GM19240 (cell line): ENCODE data around the gene ZNF816.
"Not testable (repeated sequence)": the region's sequence is repeated elsewhere in the genome, so short reads cannot be mapped to it uniquely, and the experiment has no call there.

Experiments
- DNase-seq: peaks from one replicate; pipeline ENCODE4 v3.0.0; 2011; ENCODE audit warnings: low spot score; ENCODE audit not compliant: insufficient read length

ZNF816 gene

DNA sequence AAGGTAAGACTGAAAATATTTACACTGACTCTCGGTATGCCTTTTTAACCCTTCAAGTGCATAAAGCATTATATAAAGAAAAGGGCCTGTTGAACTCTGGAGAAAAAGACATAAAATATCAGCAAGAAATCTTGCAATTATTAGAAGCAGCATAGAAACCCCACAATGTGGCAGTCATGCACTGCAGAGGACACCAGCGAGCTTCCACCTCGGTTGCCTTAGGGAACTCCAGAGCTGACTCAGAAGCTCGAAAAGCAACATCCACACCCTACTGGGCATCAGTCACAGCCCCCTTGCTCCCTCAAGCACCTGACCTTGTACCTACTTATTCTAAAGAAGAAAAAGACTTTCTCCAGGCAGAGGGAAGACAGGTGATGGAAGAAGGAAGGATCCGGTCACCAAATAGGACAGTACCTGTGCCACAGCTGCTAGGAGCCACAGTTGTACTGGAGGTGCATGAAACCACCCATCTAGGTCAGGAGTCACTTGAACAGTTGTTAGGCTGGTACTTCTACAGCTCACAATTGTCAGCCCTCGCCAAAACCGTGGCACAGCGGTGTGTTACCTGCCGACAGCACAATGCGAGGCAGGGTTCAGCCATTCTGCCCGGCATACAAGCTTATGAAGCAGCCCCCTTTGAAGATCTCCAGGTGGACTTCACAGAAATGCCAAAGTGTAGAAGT is 2.9 kb downstream of the ZNF816 start:
- DNase-seq: no peak

DNA sequence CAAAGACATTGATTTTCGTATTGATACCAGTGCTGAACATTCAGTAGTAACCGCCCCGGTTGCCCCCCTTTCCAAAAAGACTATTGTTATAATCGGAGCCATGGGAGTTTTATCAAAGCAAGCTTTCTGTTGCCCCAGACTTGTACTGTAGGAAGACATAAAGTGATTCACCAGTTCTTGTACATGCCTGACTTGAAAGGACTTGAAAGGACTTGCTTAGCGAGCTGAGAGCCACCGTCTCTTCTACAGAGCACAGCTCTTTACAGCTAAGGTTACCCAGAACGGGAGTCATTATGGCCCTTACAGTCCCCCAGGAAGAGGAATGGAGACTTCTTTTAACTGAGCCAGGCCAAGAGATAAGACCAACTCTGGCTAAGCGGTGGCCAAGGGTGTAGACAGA is 5.1 kb downstream of the ZNF816 start:
- DNase-seq: no peak

DNA sequence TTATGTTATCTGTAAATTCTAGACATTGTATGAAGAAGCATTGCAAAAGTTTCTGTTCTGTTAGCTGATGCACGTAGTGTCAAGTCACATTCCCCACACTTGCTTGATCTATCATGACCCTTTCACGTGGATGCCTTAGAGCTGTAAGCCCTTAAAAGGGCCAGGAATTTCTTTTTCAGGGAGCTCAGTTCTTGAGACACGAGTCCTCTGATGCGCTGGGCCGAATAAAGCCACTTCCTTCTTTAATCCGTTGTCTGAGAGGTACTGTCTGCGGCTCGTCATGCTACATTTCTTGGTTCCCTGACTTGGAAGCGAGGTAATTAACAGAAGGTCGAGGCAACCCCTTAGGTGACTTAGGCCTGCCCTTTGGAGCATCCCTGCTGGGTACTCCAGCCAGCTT is 5.8 kb downstream of the ZNF816 start:
- no peak for DNase-seq

DNA sequence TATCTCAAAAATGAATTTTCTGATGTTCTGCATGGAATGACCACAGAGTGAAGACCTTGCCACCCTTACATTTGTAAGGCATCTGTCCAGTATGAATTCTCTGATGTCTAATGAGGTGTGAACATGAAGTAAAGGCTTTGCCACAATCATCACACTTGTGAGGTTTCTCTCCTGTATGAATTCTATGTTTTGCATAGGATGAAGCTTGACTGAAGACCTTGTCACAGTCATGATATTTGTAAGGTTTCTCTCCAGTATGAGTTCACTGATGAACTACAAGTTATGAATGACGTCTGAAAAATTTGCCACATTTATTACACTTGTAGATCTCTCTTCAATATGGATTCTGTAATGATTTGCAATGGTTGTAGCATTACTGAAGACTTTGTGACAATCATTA is 13.3 kb downstream of the ZNF816 start:
- no peak for DNase-seq

DNA sequence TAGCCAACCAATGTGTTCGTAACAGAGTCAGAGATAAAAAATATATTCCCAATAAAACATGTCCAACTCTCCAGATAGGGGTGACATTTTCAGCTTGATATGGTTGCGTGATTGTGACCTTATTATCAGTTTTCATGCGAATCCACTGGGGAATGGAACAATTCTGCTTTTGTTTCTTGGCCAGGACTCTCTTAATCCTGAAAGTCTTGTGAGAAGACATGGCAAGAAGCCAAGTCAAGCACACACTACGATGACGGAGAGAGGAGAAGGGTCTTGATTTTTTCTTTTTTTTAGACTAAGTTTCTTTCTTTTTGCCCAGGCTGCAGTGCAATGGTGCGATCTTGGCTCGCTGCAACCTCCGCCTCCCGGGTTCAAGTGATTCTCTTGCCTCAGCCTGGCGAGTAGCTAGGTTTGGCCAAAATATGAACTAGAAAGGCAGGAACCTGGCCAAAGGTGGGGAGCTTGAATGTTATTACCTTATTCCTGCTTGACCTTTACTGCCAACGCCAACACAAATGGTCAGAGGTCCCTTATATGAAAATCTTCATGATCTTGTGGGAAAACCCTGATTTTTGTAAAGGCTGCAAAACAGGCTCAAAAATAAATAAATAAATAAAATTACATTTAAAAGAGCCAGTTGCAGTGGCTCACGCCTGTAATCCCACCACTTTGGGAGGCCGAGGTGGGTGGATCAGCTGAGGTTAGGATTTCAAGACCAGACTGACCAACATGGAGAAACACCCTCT is 14.5 kb downstream of the ZNF816 start:
- no peak for DNase-seq

DNA sequence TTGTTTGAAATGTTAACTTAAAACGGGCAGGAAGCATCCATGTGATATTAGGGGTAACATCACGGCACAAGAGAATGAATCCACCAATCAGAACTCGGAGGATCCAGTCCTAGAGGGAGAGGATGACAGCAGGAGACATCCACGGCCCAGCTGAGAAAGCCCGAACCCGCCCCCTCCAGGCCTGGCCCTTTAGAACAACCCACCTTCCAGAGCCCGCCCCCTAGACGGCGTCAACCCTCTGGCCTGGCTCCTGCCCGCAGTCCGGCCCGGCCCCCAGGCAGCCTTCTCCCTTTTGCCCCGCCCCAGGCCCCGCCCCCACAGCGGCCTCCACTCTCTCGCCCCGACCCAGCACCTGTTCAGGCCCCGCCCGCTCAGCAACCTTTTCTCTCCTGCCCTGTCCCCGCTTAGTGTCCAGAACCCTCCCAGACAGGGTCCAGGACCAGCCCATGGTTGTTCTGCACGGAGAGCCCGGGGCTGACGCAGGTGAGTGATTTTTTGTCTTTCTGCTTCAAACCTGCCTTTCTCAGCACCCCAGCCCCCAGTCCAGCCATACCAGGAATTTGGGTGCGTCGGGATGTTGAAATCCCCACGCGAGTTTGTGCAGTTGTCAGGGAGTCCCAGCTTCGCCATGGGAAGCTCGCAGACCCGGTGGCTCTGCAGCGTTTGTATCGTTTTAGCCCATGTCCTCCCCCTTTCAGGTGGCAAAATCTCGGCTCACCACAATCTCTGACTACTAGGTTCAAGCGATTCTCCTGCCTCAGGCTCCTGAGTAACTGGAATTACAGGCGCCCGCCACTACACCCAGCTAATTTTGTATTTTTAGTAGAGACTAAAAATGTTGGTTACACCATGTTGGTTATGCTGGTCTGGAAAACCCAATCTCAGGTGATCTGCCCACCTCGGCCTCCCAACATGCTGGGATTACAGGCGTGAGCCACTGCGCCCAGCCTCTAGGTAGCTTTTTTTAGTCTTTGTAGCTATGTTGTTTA is 16.1 kb downstream of the ZNF816 start:
- DNase-seq: no peak

DNA sequence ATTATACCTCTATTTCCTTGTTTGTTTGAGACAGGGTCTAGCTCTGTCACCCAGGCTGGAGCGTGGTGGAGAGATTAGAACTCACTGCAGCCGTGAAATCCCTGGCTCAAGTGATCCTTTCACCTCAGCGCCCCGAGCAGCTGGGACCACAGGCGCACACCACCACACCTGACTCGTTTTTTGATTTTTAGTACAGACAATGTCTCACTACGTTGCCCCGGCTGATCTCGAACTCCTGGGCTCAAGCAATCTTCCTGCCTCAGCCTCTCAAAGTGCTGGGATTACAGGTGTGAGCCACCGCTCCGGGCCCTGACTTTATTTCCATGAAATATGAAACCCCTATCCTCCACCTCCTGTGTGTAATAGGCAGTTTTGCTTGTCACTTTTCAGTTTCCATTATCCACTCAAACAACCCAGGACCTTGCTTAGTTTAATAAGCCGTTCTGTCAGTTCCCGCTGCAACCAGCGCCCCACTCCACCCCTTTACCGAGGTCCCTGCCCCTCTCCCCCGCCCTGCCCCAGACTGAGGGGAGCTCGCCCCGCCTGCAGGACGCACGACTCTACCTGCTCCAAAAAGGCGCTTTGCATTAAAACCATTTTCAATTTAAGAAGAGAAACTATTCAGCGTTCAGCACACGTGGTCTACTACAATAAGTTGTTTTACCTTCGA is 16.9 kb downstream of the ZNF816 start:
- DNase-seq: no peak

DNA sequence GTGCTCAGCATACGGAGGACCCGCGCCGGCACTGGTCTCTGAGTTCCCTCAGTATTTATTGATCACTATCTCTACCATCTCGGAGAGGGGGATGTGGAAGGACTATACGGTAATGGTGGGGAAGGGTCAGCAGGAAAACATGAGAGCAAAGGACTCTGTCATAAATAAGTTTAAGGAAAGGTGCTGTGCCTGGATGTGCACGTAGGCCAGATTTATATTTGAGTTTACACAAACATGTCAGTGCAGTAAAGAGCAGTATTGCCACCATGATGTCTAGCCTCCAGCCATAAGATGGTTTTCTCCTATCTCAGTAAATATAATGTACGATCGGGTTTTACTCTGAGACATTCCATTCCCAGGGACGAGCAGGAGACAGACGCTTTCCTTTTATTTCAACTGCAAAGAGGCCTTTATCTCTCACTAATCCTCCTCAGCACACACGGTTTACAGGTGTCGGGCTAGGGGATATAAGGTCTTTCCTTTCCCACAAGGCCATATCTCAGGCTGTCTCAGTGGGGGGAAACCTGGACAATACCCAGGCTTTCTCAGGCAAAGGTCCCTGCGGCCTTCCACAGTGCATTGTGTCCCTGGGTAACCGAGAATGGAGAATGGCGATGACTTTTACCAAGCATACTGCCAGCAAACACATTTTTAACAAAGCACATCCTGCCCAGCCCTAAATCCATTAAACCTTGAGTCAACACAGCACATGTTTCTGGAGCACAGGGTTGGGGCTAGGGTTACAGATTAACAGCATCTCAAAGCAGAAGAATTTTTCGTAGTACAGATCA is 17.8 kb downstream of the ZNF816 start:
- DNase-seq: not testable (repeated sequence)

DNA sequence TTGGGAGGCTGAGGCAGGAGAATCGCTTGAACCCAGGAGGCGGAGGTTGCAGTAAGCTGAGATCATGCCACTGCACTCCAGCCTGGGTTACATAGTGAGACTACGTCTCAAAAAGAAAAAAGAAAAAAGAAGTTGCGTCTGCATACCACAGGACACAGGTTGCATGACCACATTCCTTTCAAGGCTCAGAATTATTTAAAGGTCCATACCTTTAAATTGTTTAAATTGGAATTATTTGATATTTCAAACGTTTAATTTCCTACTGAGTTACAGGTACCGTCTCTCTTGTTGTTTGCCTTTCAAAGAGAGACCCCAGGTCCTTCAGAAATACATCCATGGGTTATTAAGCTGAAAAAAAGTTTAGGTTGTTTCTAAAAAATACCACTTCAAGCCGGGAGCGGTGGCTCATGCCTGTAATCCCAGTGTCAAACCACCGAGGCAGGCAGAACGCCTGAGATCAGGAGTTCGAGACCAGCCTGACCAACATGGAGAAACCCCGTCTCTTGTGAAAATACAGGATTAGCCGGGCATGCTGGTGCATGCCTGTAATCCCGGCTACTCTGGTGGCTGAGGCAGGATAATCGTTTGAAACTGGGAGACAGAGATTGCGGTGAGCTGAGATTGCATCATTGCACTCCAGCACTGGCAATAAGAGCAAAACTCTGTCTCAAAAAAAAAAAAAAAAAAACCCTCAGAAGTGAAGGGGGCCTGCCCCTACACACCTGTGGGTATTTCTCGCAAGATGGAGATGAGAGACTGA is 18.6 kb downstream of the ZNF816 start:
- DNase-seq: no peak

DNA sequence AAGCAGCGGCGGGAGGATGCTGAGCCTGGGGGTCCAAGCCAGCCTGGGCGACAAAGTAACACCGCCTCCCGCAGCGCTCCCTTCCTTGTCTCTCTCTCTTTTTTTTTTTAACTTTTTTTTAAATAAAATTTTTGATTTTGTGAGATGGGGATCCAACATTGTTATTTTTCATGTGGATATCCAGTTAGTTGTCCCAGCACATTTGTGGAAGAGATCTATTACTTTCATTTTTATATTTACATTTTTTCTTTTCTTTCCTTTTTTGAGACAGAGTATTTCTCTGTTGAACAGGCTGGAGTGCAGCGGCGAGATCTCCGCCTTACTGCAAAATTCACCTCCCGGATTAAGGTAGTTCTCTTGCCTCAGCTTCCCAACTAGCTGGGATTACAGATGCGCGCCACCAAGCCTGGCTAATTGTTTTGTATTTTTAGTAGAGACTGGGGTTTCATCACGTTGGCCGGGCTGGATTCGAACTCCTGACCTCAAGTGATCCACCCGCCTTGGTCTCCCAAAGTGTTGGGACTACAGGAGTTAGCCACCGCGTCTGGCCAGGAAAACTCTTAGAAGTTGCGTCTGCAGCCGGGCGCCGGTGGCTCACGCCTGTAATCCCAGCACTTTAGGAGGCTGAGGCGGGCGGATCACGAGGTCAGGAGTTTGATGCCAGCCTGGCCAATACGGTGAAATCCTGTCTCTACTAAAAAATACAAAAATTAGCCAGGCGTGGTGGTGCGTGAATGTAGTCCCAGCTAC is 19.4 kb downstream of the ZNF816 start:
- no peak for DNase-seq

DNA sequence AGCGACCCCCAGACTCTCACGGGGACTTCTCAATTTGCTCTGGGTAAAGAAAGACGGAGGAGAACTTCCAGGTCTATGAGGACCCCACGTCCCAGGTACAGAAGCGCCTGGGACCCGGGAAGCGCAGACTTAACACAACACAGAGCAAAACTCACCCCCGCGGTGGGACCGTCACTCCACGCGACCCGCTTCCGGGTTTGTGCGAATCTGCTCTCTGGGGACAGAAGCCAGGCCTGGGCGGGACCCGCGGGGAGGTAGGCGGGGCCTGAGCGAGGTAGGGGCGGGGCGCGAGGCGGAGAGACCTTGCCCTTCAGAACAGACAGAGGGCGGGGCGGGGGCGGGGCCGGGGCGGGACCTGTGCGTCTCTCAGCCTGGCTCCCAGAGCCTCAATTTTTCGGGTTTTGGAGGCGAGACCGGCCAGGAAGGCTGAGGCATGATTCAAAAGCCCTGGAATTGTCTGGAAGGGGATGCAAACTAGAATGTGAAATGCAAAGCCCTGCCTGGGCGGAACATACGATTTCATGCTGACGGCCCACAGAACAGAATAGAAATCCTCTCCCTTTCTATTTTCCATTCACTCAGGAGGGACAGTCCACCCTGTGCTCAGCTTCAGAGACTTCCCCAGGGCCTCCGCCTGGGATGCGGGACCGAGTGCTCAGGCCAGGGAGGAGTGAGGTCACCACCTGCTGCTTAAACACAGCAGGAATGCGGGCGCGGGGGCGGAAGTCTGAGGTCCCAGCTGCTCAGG is 20.1 kb downstream of the ZNF816 start:
- DNase-seq: peak; percentile 84

DNA sequence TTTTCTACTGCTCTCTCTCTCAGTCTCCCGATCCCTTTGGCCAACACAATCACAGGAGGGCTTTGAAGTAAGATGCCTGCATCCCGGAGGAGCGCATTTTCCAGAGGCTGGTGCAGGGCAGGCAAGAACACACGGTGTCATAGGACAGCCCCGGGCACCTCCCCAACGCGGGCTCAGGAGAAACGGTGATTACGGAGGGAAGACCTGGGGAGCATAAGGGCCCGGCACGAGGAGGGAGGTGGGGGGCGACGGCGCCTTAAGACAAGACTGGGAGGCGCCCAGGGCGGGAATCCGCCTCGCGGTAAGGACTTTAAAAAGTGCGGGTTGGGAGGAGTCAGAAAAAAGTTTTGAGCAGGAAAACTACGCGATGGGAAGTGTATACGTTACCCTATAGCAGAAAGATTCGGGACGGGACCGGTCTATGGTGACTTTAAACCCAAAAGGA is 20.7 kb downstream of the ZNF816 start:
- DNase-seq: no peak

DNA sequence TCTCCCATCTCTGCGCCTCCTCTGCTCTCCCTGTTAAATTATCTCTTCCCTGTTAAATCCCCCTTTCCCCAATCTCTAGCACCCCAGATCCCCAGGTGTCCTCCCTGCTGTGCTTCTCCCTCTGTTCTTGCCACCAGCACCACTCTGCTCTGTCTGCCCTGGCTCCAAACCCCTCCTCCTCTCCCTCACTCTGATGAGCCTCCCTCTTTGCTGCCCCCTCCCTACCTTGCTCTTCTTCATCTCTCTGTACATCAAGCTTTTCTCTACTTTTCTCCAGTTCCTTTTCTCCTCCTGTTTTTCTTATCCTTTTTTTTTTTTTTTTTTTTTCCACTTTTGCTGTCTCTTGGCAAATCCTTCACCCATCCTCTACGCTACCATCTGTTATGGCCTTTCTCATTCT is 21.2 kb downstream of the ZNF816 start:
- not testable (repeated sequence) for DNase-seq

DNA sequence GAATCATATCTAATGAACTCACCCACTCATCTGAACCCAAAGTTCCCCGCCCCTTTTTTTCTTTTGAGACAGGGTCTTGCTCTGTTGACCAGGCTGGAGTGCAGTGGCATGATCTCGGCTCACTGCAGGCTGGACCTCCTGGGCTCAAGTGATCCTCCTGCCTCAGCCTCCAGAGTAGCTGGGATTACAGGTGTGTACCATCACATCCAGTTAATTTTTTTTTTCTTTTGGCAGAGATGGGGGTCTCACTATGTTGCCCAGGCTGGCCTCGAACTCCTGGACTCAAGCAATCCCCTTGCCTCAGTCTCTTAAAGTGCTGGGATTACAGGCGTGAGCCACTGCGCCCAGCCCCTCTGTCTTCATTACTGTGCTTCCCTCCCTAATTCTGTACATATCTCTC is 21.8 kb downstream of the ZNF816 start:
- not testable (repeated sequence) for DNase-seq

DNA sequence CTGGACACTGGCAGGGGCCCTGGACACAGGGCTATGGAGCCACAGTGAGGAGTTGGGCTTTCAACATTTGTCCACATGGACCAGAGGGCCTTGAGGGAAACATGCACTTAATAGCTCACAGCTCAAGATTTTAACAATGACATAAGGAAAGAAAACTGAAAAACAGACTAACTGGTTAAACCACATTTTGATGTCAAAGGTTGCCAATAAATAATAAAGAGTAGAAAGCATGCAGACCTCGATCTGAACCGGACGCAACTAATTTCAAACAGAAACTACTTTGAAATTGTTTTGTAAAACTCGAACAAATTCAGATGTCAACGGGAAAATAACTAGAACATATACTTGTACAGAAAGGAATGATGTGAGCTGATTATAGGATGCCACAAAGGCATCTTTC is 23.9 kb downstream of the ZNF816 start:
- DNase-seq: no peak

DNA sequence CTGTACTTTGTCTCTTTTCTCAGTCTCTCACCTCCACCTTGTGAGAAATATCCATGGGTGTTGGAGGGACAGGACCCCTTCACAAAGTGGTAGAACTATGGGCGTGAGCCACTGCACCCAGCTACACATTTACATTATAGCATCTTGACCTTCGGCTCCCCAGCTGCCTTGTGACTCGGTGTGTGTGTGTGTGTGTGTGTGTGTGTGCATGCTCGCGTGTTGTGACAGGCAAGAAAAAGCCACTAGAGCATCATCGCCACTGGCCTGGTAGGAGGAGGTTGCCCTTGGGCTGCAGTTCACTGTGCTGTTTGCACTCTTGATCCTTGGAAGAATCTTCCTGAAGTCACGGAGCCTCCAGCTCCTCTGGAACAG is 25.7 kb downstream of the ZNF816 start:
- DNase-seq: no peak

DNA sequence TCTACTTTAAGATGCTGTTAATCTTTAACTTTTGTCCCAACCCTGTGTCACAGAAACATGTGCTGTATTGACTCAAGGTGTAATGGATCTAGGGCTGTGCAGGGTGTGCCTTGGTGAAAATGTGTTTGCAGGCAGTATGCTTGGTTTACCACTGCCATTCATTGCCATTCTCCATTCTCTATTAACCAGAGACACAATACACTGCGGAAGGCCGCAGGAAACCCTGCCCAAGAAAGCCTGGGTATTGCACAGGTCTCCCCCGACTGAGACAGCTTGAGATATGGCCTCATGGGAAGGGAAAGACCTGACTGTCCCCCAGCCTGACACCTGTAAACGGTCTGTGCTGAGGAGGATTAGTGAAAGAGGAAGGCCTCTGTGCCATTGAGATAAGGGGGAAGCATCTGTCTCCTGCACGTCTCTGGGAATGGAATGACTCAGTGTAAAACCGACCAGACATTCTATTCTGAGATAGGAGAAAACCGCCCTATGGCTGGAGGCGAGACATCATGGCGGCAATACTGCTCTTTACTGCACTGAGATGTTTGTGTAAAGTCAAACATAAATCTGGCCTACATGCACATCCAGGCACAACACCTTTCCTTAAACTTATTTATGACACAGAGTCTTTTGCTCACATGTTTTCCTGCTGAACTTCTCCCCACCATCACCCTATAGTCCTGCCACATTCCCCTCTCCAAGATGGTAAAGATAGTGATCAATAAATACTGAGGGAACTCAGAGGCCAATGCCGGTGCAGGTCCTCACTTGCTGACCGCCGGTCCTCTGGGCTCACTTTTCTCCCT is 26.3 kb downstream of the ZNF816 start:
- no peak for DNase-seq

DNA sequence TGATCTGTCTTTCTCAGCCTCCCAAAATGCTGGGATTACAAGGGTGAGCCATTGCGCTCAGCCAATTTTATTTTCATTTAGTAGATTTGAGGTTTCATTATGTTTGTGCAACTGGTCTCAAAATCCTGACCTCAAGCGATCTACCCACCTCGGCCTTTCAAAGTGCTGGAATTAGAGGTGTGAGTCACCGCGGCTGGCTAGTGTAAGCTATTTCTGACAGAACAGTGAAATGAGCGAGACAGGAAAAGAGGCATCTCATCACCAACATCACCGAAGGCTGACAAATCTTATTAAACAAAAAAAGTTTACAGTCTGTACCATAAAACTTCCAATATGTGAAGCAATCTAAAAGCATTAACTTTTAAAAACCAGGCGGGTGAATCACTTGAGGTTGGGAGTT is 27.2 kb downstream of the ZNF816 start:
- no peak for DNase-seq
